IPS-20b (cell line): Measurements from ENCODE around the gene JHY.

Experiments
- H3K27ac ChIP-seq: one replicate; pipeline ENCODE4 v1.5.1; 2013; ENCODE audit warnings: low read length
- H3K27me3 ChIP-seq: 2 replicates; pipeline ENCODE4 v1.6.1; 2013; ENCODE audit warnings: mild to moderate bottlenecking, low read length, inconsistent platforms; ENCODE audit not compliant: insufficient read depth
- H3K36me3 ChIP-seq: 2 replicates; pipeline ENCODE4 v1.6.1; 2013; ENCODE audit warnings: low read depth, mild to moderate bottlenecking, inconsistent platforms, low read length, moderate library complexity; ENCODE audit not compliant: insufficient read depth
- H3K4me1 ChIP-seq: 2 replicates; pipeline ENCODE4 v1.6.1; 2013; ENCODE audit warnings: mild to moderate bottlenecking, control low read depth, inconsistent platforms, low read length, moderate library complexity; ENCODE audit not compliant: insufficient read depth
- H3K4me3 ChIP-seq: 2 replicates; pipeline ENCODE4 v1.5.1; 2013; ENCODE audit warnings: mild to moderate bottlenecking, low read length, inconsistent platforms
- H3K9ac ChIP-seq: 2 replicates; pipeline ENCODE4 v1.6.1; 2013; ENCODE audit warnings: low read depth, mild to moderate bottlenecking, inconsistent platforms, low read length, moderate library complexity
- H3K9me3 ChIP-seq: 2 replicates; pipeline ENCODE4 v1.6.1; 2013; ENCODE audit warnings: mild to moderate bottlenecking, low read depth, low read length, inconsistent platforms; ENCODE audit not compliant: insufficient read depth

The JHY gene

GRCh38 chr11:122976061-122976733, 93.6 kb downstream of the JHY start:
- Histone ChIP-seq H3K4me3 (peak overlapping the region; percentile 73), H3K36me3 (no peaks in the 10 kb centered on the region), H3K9ac (peak overlapping the region; percentile 55; the same call in 1 of the 2 replicates), H3K27ac (no peak overlapping the region), H3K27me3 (peaks cover 90% of the 10 kb centered on the region), H3K9me3 (peaks cover 8% of the 10 kb centered on the region; the same call in 1 of the 2 replicates), H3K4me1 (0 out of 2 replicates have a peak, but pooled peaks cover 4% of the 10 kb centered on the region)

DNA sequence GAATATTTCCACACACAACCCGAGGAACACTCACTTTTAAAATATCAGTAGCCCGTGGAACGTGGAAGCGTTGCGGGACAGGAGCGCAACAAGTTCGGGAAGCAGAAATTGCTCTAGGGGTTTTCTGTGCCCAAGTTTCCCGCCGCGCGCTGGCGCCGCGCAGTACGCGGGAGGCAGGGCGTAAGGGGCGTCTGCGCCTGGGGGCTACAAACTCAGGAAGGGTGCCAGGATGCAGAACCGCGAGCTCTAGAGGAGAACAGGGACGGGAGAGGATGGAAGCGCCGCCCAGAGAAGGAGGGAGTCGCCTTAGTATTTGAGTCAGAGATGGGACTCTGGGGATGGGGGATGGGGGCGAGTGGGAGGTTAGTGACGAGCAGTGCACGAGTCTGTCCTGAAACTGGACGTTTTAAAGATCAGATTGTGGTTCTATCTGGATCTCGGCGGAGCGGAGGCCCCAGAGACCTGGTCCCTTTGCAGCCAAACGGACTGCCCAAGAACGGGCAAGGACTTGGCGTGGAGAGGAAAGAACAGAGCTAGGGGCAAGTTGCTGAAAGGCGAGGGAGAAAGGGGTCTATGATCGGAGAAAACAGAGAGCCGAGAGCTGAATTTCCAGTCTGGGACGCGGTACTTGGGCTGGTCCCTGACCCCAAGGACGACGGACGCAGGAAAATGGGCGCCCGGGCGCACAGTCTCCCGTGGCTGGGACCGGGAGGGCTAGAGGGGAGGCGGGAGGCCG, 94.3 kb downstream of the JHY start:
- peak overlapping the region; percentile 73 for H3K4me3 ChIP-seq
- H3K4me1 ChIP-seq = peaks cover 4% of the 10 kb centered on the region; the same call in 1 of the 2 replicates
- H3K9me3 ChIP-seq = peaks cover 8% of the 10 kb centered on the region; the same call in 1 of the 2 replicates
- H3K36me3 ChIP-seq = no peaks in the 10 kb centered on the region
- peak overlapping the region; percentile 55; the same call in 1 of the 2 replicates for H3K9ac ChIP-seq
- H3K27ac ChIP-seq = no peak overlapping the region
- H3K27me3 ChIP-seq = peaks cover 97% of the 10 kb centered on the region

DNA sequence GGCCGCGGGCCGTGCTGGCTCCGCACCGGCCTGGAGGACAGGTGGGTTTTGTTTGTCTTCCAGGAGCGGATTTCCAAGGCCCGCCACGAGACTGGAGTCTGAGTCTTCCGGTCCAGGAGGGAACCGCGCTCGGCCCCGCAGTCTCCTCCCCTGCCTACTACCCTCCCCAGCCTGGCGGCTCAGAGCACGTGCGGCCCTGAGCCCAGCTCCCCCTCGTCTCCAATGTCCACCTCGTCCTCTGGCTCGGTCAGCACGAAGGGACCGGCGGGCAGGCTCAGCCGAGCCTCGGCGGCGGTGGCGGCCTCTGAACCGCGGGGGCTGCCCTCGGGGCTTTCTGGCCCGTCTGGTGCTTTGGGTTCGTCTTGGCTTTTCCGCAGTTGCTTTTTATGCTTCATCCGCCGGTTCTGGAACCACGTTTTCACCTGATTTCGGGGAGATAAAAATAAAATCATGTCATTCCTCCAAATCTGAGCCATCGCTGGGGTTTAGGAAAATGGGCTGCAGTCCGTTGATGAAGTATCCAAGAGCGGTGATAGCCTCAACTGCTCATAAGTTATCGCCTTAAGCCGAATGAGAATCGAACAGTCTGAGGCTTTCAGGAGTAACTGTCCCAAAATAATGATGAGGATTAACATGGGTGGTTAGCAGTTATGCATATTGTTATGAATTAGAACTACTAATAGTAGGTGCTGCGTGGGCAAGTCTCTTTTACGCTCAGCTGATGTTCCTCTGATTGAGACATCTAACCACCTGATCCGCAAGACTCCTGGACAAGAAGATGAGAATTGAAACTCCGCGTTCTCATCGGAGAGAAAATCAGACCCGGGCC, 95.1 kb downstream of the JHY start:
- H3K4me3 ChIP-seq = peak overlapping the region; percentile 73; the same call in 1 of the 2 replicates
- H3K9ac ChIP-seq = peak overlapping the region; percentile 55; the same call in 1 of the 2 replicates
- peaks cover 100% of the 10 kb centered on the region for H3K27me3 ChIP-seq

DNA sequence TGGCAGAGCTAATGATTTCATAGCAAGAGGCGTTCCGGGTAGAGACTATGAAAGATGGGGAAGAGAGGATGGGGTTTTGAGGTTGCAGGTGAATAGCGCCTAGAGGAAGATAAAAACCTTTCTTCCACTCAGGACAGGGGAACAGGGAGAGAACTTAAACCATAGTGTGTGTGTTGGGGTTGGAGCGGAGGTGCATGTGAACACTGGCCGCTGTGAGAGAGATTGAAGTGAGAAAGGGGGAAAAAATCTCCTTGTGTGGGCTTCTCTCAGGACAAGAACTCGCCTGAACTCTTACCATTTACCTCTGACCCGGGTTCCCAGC, 95.7 kb downstream of the JHY start:
- no peak overlapping the region for H3K9ac ChIP-seq
- no peaks in the 10 kb centered on the region for H3K36me3 ChIP-seq
- peaks cover 4% of the 10 kb centered on the region; the same call in 1 of the 2 replicates for H3K4me1 ChIP-seq
- no peak overlapping the region for H3K4me3 ChIP-seq
- H3K27me3 ChIP-seq = peaks cover 100% of the 10 kb centered on the region
- H3K9me3 ChIP-seq = peaks cover 8% of the 10 kb centered on the region; the same call in 1 of the 2 replicates
- H3K27ac ChIP-seq = no peak overlapping the region

More for the DNA sequence above, 95.1 kb downstream of the JHY start:
- no peaks in the 10 kb centered on the region for H3K36me3 ChIP-seq
- peaks cover 8% of the 10 kb centered on the region; the same call in 1 of the 2 replicates for H3K9me3 ChIP-seq
- peaks cover 4% of the 10 kb centered on the region; the same call in 1 of the 2 replicates for H3K4me1 ChIP-seq
- no peak overlapping the region for H3K27ac ChIP-seq

DNA sequence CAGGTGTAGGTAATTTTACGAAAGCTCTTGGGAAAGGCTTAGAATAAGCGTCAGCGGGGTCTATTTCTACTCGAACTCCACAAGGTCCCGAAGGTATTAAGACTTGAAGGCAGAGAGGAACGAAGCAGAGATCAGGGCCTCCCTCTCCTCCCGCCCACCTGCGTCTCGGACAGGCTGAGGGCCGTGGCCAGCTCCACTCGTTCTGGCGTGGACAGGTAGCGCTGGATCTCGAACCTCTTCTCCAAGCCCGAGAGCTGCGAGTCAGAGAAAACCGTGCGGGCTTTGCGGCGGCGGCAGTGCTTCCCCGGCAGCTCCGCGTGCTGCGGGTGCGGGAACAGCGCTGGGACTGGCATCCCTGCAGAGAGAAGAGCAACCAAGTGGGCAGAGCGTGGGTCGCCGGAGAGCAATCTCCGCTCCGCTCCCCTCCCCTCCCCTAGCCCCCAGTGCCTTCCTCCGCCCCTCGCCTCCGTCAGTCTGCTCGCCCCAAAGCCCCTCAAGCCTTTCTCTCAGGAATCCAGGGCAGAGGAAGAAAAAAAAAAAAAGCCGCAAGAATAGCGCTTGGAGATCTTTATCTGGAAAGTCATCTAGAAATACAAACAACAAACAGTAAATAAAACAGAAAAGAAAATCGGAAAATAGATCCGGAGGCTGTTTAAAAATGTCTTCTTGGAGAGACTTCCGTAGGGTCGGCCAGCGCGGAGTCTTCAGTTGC, 96.7 kb downstream of the JHY start:
- peaks cover 8% of the 10 kb centered on the region; the same call in 1 of the 2 replicates for H3K9me3 ChIP-seq
- H3K27me3 ChIP-seq = peaks cover 100% of the 10 kb centered on the region
- peaks cover 4% of the 10 kb centered on the region; the same call in 1 of the 2 replicates for H3K4me1 ChIP-seq
- H3K27ac ChIP-seq = no peak overlapping the region
- H3K36me3 ChIP-seq = no peaks in the 10 kb centered on the region
- H3K4me3 ChIP-seq = peak overlapping the region; percentile 18; the same call in 1 of the 2 replicates
- H3K9ac ChIP-seq = no peak overlapping the region

DNA sequence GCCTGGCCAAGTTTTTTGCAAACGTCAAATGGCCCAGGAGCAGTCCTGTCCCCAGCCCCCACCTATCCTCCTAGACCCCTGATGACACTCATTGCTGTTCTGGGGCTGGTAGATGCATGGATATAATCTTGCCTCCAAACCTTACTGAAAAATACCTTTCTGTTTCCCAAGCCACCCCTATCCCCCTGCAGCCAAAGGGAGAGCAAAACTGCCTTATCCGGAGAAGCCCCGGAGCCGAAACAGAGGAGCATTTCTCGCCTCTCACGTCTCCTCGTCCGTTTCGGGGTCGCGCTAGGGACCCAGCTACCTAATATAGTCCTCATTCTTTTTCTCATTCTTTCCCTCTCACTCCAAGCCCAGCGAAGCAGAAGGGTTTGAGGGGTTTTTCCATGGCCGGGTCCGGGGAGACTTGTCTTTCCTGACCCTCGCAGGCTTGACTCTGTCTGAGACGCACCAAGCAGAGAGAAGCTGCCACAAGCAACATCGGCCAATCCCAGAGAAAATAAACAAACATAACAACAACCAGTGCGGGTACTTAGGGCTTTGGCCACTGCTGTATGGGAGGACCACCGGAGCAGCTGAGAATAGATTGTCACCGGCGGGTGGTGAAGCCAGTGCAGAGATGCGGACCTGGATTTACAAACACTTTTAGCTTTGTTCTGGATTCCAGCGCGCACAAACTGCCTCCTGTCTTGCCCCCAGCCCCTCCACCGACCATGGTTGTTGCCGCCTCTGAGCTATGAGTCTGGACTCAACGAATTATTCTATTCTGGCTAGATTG, 97.4 kb downstream of the JHY start:
- H3K27ac ChIP-seq = no peak overlapping the region
- no peaks in the 10 kb centered on the region for H3K36me3 ChIP-seq
- peak overlapping the region; percentile 18; the same call in 1 of the 2 replicates for H3K4me3 ChIP-seq
- no peak overlapping the region for H3K9ac ChIP-seq
- peaks cover 100% of the 10 kb centered on the region for H3K27me3 ChIP-seq
- peaks cover 4% of the 10 kb centered on the region; the same call in 1 of the 2 replicates for H3K4me1 ChIP-seq
- H3K9me3 ChIP-seq = peaks cover 8% of the 10 kb centered on the region; the same call in 1 of the 2 replicates

DNA sequence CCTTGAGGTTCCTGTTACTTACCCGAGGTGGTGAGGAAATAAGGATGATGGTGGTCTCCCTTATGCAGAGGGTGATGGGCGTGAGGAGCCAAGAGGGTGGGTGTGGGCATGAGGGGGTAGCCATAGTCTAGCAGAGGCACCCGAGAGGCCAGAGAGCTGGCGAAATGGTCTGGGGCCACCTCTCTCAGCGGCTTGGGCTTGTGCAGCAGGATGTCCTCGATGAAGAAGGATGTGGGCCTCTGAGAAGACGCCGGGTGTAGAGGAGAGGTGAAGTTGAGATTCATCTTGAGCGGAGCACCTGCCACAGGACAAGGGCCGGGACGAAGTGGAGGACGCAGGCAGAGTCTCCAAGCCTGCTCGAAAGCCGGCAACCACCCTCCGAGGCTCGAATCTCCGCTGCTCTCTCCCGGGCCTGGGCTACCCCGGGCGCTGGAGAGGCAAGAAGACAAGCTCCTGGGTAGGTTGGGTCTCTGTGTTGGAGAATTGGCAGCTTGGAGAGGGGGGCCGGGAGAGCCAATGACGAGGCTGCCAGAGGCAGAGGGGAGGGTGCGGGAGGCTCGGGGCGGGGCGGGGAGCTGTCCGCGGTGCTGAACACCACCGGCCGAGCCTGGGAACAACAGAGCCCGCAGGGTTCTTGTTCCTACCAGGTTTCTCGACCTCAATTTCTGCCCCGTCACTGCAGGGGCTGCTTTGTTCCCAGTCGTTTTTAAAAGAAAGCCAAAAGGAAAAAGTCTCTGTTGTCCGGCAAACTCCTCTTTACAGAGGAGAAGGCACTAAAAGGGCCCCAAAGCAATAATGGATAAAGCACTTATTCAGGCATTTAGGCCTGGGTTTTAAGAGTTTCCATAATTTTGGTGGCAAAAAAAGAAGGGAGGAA, 99.1 kb downstream of the JHY start, which contains the start of gene BSX:
Gene BSX (minus strand): TSS at position 447 of the 877 bp plus-strand sequence. CDS start 163 bp downstream, at position 284.
- H3K9ac ChIP-seq = no peak within 1 kb of the TSS
- H3K4me3 ChIP-seq = no peak within 1 kb of the TSS
- H3K27me3 ChIP-seq = peaks cover 100% of the 10 kb centered on the region

DNA sequence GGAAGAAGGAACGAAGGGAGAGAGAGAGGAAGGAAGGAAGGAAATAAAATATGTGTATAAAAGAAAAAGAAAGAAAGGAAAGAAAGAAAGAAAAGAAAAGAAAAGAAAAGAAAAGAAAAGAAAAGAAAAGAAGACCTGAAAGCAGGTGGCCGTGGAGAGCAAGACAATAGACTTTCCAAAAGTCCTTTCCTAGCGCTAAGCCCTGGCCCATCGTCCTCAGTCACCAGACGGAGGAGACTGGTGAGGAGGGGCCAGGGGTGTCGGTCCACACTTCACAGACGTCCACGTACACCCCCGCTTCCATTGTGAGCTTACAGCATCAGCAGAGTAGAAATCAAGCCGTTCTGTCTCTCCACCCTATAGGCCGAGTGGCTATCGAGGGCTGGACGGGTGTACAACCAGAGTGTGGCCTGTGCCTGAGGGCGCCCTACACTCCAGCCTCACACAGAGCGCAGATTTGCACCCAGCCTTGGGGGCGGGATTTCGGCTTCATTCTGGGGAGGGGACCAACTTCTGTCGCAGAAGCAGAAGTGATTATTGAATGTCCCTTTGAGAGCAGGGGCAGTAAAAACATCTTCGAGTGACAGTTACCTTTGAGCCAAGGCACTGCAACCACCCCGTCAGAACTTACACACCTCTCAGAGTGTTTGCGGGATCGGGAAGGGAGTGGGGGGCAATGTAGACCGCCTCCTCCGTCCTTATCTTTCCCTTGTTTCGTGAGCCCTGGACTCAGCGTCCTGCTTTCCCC, 101.1 kb downstream of the JHY start:
- Histone ChIP-seq H3K27me3 (peaks cover 92% of the 10 kb centered on the region), H3K9ac (no peak overlapping the region), H3K27ac (no peak overlapping the region), H3K9me3 (peaks cover 8% of the 10 kb centered on the region; the same call in 1 of the 2 replicates), H3K4me3 (peak overlapping the region; percentile 79), H3K4me1 (no peaks in the 10 kb centered on the region; the same call in 1 of the 2 replicates), H3K36me3 (no peaks in the 10 kb centered on the region)

More for the DNA sequence above, 99.1 kb downstream of the JHY start, which contains the start of gene BSX:
- Histone ChIP-seq H3K9me3 (peaks cover 8% of the 10 kb centered on the region; the same call in 1 of the 2 replicates), H3K36me3 (no peaks in the 10 kb centered on the region), H3K27ac (no peak within 1 kb of the TSS), H3K4me1 (no peaks in the 10 kb centered on the region; the same call in 1 of the 2 replicates)
